HuH-7 (cell line): Measurements from ENCODE around the gene B4GALNT4.
"Not testable (repeated sequence)": the region's sequence is repeated elsewhere in the genome, so short reads cannot be mapped to it uniquely, and the experiment has no call there.

Source experiments
- DNase-seq: peaks from one replicate; pipeline ENCODE4 v3.0.0; 2011; ENCODE audit warnings: low spot score

B4GALNT4 gene

GRCh38 chr11:408154-409007 is 39.1 kb downstream of the B4GALNT4 start:
- DNase-seq = no peak

- DNase-seq = no peak
These were observed 39.8 kb downstream of the B4GALNT4 start for GRCh38 chr11:409008-409599.

- peak; percentile 57 for DNase-seq
These were observed 40.5 kb downstream of the B4GALNT4 start for GRCh38 chr11:409600-410483.

- not testable (repeated sequence) for DNase-seq
These were observed 41.4 kb downstream of the B4GALNT4 start for GRCh38 chr11:410711-411110.

GRCh38 chr11:411520-411919 is 42.2 kb downstream of the B4GALNT4 start:
- DNase-seq = not testable (repeated sequence)

- DNase-seq = no peak
These were observed 43.4 kb downstream of the B4GALNT4 start for GRCh38 chr11:412641-413119.

- DNase-seq = no peak
These were observed 44.1 kb downstream of the B4GALNT4 start for GRCh38 chr11:413120-414081.

- DNase-seq = no peak
These were observed 45.1 kb downstream of the B4GALNT4 start for GRCh38 chr11:414318-414857.

- DNase-seq = no peak
These were observed 46.3 kb downstream of the B4GALNT4 start for GRCh38 chr11:415640-416041.

- DNase-seq = no peak
These were observed 46.9 kb downstream of the B4GALNT4 start for GRCh38 chr11:416051-416756.

- peak; percentile 50 for DNase-seq
These were observed 47.7 kb downstream of the B4GALNT4 start for GRCh38 chr11:416757-417621.

- no peak for DNase-seq
These were observed 48.5 kb downstream of the B4GALNT4 start for GRCh38 chr11:417652-418342.

- no peak for DNase-seq
These were observed 49.3 kb downstream of the B4GALNT4 start for GRCh38 chr11:418343-419247.

- DNase-seq = no peak
These were observed 50.1 kb downstream of the B4GALNT4 start for GRCh38 chr11:419248-420005.

- DNase-seq = no peak
These were observed 51.0 kb downstream of the B4GALNT4 start for GRCh38 chr11:420054-420910.

- no peak for DNase-seq
These were observed 51.6 kb downstream of the B4GALNT4 start for GRCh38 chr11:420911-421321.
